Measurements from ENCODE around the gene RITA1.
A peak's percentile ranks its signal among the peaks of the same experiment; 100 is the strongest.
"Not testable (repeated sequence)": the region's sequence is repeated elsewhere in the genome, so short reads cannot be mapped to it uniquely, and the experiment has no call there.

Gene RITA1

DNA sequence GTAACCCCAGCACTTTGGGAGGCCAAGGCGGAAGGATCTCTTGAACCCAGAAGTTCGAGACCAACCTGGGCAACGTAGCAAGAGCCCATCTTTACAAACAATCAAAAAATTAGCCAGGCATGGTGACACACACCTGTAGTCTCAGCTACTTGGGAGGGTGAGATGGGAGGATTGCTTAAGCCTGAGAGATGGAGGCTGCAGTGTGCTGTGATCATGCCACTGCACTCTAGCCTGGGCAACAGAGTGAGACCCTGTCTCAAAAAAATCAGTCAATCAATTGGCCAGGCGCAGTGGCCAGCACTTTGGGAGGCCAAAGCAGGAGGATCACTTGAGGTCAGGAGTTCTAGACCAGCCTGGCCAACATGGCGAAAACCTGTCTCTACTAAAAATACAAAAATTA, 21.3 kb downstream of the RITA1 start:
- not testable (repeated sequence) for FAIRE-seq

DNA sequence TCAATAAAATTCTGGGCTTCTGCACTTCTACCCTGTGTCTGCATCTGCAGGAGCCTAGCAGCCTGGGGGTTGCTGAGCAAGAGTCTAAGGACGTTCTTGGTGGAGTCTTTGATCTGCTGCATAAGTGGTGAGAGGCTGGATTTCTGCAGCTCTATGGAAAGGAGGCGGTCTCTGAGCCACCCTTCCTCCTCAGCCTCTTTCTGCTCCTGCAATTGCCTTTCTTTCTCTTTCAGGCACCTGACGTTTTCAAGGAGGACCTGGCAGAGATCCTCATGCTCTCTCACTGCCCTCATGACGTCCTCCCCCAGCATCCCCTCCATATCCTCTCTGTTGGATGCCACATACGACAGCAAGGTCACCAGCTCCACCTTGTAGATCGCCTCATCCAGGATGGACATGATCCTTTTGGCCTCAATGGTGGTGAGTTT, 22.1 kb downstream of the RITA1 start:
- no peak for FAIRE-seq

DNA sequence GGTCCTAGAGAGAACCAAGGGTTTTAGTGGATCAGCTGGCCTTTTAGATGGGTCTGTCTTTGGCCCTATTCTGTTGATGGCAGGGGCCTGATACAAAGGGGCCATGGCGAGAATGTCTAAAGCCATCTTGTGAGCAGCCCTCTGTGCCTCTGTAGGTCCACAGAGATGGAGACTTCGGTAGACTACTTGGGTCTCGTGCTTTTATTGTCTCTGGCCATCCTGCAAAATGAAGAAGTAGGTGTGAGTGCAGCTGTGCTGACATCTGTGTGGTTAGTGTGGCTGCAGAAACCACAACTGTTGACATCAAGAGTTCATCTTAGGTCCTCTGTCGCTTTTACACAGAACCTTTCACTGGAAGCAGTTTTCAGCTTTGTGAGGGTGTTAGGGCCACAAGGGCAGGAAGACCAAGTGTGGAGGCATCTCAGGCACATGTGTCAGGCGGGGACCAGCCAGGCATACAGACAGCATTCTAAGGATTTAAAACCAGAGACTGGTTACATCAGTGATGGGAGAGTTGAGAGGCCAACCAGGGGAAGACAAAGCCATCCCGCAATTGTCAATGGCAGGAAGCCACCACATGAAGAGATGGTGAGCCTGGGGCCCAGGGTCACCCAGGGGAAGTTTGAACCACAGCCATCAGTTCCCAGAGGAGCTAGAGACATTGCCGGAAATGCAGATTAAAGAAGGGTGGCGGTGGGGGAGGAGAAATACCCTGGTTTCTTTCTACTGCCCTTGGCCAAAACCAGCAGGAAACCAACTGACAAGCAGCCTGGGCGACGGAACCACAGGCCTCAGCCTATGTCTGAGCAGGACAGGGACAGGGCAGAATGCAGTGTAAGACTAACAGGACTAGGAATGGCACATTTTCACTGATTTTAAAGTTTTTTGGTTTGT, 22.8 kb downstream of the RITA1 start:
- no peak for FAIRE-seq

DNA sequence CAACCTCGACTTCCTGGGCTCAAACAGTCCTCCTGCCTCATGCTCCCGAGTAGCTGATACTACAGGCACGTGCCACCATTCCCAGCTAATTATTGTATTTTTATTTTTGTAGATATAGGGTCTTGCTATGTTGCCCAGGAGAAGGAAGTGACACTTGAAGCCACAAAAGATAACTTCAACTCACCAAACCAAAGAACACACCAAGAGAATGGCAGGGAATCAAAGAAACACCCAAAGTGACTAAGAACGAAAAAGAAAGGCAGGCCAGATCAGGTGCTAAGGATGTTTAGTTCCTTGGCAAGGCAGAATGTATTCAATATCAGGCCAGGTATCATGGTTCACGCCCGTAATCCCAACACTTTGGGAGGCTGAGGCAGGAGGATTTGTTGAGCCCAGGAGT, 25.6 kb downstream of the RITA1 start:
- FAIRE-seq, result no peak

DNA sequence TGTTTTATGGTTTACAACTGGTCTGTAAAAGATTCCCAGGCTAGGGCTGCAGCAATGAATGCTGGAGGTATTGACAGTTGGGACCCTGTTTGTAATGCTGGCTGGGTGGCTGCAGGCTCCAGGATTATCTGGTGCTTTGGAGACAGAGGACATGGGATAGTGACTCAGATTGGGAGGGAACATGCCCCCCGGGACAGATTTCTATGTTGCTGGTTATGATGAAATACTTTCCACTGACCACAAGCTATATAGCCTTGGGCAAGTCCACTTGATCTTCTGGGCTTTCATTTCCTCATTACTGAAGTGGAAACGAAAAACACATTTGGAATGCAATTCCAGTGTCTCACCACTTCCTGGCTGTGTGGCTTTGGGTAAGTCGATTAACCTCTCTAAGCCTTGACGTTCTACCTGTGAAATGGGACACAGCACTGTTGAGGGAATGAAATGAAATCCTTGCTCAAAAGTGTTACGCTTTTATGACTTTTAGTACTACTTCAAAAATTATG, 29.4 kb downstream of the RITA1 start:
- no peak for FAIRE-seq

DNA sequence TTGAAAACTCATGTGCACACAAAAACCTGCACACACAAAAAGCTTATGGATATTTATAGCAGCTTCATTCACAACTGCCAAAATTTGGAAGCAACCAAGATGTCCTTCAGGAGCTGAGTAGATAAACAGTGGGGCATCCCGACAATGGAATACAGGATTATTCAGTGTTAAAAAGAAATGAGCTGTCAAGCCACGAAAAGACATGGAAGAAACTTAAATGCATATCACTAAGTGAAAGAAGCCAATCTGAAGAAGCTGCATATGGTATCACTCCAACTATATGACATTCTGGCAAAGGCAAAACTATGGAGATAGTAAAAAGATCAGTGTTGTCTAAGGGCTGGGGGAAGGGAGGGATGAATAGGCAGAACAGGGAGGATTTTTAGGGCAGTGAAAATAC, 30.5 kb downstream of the RITA1 start:
- FAIRE-seq, result no peak

DNA sequence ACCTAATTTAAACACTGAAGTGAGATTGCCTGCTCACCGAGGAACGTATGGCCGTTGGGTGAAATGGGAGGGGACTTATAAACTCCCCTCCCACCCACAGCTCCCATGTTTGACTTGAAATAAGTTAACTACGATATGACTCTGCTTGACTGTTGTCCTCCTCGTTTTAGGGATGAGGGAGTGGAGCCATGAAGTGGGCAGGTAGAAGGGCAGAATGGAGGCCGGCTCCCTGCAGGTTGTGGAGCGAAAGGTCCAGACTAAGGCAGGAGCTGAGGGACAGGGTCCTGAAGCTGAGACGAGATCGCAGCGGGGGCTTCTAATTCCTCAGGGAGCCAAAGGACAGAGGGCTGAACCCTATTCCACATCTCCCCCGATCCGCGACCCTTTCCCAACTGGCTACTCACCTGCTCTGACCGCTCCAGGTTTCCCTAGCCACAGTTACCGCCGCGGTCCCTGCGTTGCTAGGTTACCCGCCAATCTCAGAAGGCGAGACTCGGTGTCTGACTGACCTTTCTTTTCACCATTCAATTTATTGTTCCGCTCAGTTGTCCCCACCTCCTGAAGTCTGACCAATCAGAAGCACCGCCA, 35.2 kb downstream of the RITA1 start:
- FAIRE-seq, result no peak

DNA sequence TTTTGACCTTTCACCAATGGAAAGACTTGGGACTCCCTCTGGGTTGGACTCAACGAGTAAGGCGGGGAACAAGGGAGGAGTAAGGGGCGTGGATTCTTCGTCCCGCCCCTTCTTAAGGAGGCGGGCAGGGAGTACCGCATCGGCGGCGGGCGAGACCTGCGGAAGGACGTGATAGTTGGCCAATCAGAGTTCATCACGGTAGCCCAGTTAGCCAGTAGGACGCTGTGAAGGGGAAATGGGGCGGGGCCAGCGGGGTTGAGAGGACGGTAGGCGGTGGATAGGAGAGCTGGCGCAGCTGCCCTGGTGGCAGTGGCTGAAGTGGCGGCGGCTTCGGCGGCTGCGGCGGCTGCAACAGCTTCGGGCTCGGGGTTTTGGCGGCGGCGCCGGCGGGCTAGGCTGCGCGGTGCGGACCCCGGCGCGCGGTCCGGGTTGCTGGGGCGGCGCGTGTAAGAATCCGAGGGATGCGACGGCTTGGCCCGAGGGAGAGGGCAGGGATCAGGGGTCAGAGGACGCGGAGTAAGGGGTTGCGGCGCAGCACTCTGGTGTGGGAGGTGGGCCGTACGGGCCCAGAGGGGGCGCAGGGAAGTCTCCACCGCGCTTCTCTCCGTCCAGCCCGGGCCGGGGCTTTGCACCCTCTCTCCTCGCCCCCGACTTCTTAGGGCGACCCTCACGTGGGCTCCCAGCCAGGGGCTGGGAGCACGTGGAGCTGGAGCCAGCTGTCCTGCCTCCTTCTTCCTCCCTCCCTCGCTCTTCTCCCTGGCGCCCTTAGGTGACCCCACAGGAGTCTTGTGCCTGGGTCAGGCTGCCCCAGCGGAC, 35.9 kb downstream of the RITA1 start, which contains the start of gene TPCN1:
TSS of gene TPCN1 (plus strand) at position 284 of the 816 bp plus-strand sequence. CDS start 5,389 bp downstream, outside the sequence.
- peak; percentile 99 for FAIRE-seq

DNA sequence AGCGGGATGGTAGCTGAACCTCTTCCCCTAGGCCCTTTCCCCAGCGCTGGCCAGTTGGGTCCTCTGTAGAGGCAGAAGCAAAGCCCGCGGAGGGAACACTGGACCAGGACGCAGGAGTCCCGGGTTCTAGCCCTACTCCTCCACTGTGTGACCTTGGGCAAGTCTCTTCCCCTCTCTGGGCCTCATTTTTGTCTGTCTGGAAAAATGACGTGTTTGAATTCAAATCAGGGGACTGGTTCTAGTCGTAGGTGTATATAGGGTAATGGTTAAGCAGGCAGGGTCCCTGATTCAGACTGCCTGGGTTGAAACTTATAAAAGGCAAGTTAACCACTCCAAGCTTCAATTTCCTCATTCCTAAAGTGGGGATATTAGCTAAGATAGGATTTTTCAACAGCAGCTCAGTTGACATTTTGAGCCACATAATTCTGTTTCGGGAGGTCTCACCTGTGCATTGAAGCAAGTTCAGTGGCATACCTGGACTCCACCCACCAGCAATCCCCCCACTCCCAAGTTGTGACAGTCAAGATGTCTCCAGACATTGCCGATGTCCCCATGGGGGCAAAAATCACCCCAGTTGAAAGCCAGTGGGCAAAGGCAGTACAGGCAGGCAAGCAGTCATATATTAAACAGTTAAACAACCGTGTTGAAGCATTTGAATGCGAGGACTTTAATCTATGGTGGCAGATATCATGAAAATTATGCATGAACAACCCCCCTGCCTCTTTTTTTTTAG, 36.6 kb downstream of the RITA1 start:
- FAIRE-seq, result no peak

DNA sequence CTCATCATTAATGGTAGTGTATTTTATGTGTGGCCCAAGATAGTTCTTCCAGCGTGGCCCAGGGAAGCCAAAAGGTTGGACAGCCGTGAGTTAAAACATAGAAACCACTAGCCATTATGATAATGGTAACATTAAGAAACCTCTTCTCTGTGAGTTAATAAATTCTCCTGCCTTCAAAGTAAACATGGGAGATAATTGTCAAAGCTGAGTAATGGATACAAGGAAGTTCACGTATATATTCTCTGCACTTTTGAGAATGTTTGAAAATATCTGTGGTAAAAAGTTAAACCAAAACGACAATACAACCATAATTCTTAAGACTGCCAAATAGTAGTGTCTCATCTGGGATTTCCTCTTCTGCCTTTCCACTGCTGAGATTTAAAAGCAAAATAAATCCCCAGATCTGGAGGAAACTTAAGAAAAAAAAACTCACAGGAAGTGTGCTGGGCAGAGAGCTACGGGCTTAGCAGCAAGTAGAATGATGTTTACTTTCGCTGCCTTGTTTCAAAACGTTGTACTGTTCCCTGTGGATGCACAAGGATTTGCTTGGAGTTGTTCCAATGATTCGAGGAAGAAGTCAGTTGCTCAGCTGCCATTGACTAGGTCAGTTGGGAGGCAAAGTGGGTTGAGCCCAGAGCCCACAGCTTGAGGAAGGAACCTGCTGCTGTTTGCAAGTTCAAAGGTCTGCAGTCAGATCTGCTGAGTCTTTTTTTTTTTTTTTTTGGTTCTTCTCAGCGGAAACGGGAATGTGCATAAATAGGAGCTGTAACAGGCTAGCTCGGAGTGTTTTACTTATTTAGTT, 37.4 kb downstream of the RITA1 start:
- no peak for FAIRE-seq

DNA sequence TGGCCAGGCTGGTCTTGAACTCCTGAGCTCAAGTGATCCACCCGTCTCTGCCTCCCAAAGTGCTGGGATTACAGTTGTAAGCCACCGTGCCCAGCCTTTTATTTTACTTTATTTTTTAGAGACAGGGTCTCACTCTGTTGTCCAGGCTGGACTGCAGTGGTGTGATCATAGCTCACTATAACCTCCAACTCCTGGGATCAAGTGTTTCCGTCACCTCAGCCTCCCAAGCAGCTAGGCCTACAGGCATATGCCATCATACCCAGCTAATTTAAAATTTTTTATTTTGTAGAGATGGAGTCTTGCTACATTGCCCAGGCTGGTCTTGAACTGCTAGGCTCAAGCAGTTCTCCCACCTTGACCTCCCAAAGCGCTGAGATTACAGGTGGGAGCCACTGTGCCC, 39.4 kb downstream of the RITA1 start:
- FAIRE-seq, result no peak

DNA sequence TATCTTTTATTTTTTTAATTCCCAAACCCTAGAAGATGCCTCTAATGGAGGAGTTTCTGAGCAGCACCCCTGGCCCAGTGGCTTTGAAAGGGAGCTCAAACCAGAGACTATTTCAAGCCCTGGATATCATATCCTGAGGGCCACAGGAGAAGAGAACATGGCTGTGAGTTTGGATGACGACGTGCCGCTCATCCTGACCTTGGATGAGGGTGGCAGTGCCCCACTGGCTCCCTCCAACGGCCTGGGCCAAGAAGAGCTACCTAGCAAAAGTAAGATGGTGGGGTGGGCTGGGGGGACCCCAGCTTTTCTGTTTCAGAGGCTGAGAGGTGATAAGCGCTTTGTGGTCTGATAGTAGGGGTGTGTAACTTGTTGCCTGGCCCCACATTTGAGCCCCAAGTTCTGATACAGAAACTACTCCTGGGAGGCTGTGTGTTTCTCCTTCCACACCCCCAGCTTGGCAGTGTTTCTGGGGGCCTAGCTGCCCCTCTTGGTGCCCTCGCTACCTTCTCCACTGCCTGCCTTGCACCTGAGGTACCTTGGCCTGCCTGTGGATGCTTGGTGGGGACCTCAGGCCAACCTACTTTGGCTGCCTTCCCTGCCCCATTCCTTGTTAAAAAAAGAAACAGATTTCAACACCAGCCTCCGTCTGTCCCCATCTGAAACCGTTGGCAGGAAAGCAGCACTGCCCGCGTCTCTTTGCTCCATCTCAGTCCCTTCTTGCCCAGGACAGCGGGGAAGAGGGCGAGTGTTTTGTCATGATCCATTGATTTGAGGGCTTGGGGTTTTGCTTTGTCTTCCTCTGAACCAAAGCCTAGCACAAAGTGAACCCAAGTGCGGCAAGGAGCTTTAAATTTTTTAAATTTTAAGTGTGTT, 41.4 kb downstream of the RITA1 start:
- no peak for FAIRE-seq

DNA sequence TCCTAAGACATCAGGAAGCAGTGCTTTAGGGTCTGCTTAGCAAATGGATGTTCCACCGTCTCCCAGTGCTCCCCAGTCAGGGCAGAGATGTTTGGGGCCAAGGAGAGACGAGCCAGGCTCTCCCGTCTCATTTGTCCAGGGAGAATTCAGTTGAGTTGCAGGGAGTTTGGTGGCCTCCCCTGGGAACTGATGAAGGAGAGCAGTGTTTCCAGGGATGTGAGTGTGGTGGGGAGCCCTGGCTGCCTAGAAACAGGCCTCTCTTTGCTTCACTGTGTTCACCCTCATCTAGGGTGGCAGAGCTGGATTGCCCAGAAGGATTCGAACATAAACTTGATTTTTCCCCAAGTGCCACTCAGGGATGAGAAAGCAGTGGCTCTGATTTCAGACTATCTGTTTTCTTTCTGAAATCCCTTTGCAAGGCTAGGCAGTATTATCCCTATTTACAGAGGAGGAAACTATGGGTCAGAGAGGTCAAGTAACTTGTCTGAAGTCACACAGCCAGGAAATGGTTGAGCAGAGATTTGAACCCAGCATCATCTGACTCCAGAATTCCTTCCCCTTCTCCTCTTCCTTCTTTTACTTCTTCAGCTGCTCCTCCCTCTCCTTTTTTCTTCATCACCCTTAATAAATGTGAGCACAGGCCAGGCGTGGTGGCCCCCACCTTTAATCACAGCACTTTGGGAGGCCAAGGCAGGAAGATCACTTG, 42.3 kb downstream of the RITA1 start:
- FAIRE-seq, result no peak

DNA sequence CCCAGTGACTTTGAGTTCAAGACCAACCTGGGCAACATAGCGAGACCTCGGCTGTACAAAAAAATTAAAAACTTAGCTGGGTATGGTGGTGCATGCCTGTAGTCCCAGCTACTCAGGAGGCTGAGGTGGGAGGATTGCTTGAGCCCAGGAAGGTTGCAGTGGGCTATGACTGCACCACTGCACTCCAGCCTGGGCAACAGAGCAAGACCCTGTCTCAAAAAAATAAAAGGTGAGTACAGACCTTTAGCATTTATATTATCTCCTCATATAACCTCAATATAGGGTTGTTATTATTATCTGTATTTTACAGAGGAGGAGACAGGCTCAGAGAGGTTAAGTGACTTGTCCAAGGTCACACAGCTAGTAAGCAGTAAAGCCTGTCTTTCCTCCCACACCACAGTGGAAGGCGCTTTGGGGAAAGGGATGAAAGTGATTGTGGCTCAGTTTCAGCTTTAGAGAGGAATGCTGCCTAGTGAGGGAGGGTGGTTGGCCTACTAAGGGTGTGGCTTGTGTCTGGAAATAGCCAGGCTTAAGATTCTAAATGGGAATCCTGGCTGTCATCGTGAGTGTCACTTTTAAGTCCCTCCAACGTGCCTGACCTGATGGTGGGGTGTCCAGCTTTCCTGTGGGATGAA, 43.0 kb downstream of the RITA1 start:
- no peak for FAIRE-seq

DNA sequence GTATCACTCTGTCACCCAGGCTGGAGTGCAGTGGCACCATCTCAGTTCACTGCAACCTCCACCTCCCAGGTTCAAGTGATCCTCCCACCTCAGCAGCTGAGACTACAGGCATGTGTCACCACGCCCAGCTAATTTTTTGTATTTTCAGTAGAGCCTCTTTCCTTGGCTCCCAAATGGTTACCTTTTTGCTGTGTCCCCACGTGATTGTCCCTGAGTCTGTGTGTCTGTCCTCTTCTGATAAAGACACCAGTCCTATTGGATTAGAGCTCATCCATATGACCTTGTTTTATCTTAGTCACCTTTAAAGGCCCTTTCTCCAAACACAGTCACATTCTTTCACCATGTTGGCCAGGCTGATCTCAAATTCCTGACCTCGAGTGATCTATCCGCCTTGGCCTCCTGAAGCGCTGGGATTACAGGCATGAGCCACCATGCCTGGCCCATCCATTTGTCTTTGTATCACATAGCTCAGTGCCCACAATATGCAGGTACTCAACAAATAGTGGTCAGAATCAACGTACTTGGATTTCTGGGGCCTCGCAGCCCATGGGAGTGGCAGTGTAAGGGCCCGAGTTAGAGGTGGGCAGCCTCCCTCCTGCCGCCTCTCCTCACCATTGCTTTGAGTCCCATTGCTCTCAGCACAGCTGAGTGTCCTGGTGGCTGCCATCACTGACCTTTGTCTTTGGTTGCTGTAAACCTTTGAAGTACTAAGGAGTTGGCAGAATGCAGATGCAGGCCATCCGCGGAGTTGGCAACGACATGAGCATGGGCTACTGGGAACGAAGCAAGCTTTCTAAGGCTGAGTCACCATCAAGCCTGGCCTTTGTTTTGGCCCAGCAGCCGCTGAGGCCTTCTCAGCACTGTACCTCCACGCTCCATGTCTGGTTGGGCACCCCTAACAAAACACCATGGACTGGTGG, 45.1 kb downstream of the RITA1 start:
- FAIRE-seq, result no peak

DNA sequence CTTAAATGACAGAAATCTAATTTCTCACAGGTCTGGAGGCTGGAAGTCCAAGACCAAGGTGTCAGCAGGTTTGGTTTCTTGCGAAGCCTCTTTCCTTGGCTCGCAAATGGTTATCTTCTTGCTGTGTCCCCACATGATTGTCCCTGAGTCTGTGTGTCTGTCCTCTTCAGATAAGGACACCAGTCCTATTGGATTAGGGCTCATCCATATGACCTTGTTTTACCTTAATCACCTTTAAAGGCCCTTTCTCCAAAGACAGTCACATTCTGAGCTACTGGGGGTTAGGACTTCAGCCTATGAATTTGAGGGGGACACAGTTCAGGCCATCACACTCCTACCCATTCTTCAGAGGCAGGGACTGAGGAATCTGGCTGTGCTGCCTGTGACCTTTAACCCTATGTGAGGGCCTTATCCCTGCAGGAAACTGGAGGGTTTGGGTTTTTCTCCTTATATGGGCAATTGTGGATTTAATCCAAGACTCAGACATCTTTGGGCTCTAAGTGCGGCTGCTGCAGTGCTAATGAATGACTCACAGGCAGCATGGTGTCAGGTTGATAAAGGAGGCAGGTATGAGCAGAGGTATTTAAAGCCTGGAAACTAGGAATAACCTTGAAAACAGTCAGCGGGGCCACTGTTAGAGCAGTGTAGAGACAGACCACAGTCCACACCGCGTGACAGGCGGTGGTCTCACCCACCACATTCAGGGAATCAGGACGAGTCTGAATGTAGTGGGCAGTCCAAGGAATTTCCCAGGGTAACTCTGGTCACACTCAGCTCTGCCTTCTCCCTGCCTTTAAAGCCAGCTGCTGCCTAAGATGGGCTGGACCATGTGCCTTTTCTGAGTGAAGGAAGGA, 45.9 kb downstream of the RITA1 start:
- FAIRE-seq, result no peak

DNA sequence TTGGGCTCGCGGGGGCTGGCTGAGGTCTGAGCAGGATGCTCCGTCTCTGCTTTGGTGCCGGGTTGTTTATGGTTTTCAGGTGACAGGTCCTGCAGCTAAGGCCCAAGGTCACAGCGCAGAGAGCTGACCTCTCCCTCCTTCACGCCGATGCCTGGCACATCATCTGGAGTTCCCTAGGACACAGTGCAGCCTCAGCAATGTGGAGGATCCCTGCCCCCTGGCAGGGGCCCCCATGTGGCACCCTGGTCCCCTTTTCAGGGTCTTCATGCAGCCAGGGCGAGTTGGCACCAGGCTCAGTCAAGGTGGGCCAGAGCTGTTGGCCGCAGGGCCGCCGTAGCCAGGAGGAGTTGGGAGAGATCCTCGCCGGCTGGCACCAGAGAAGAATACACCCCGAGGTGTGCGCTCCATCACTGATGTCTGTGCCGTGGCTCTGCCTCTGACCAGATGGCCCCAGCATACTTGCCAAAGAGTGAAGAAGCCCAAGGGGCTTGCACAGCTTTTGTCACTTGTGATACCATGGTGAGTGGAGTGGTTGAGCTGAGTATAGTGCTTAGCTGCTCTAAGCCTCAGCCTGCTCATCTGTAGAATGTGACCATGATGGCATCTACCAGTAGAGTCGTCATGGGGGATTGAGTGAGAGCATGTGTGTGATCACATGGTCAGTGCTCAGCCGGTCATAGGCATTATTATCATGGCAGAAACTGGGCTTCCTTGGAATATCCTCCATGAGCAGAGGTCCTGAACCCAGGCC, 46.7 kb downstream of the RITA1 start:
- FAIRE-seq, result no peak

All from G401.6 (cell line).